Sigmoid colon (tissue), 7 donors: ENCODE results near the gene XPNPEP1. TPM values are rescaled to one million over a fixed set of nuclear protein-coding genes. Genes with fewer than 3 reads are reported as not detected.

ENCODE experiments used
- DNase-seq: peaks from one replicate; pipeline ENCODE4 v3.0.0-alpha.2; 2019
- H3K27ac ChIP-seq, 4 donors: fragments of 200-600 bp; sonication (generic); one replicate each; pipeline ENCODE4 v1.5.1; 2016 to 2019; ENCODE audit warnings: mild to moderate bottlenecking in 1 of 4
- H3K27me3 ChIP-seq, 3 donors: fragments of 200-600 bp; sonication (generic); one replicate each; pipeline ENCODE4 v1.5.1; 2019; ENCODE audit warnings: mild to moderate bottlenecking in 1 of 3
- H3K36me3 ChIP-seq, 4 donors: fragments of 200-600 bp; sonication (generic); one replicate each; pipeline ENCODE4 v1.5.1; 2016 to 2019
- H3K4me1 ChIP-seq, 4 donors: fragments of 200-600 bp; sonication (generic); one replicate each; pipeline ENCODE4 v1.5.1; 2017 to 2019
- H3K4me3 ChIP-seq, 4 donors: fragments of 200-600 bp; sonication (generic); one replicate each; pipeline ENCODE4 v1.5.1; 2017 to 2019; ENCODE audit warnings: mild to moderate bottlenecking in 2 of 4, moderate library complexity in 1 of 4
- H3K9me3 ChIP-seq, 4 donors: fragments of 200-600 bp in 3 of 4; sonication (generic) in 3 of 4; one replicate each; pipeline versions ENCODE4 v1.5.1 to v1.6.1; 2013 to 2019
- EP300 ChIP-seq, 4 donors: sonication (generic); formaldehyde crosslinking; IDR thresholded peaks; one replicate each; pipeline ENCODE4 v1.6.1; 2017; ENCODE audit warnings: antibody characterized with exemption in 4 of 4
- POLR2A ChIP-seq, 2 donors: fragments of 450-650 bp; IDR thresholded peaks; one replicate each; pipeline ENCODE4 v1.6.1; 2016; ENCODE audit warnings: antibody characterized with exemption in 2 of 2, mild to moderate bottlenecking in 2 of 2, moderate library complexity in 2 of 2
- POLR2AphosphoS5 ChIP-seq, 4 donors: sonication (generic); formaldehyde crosslinking; IDR thresholded peaks; one replicate each; pipeline ENCODE4 v1.6.1; 2017; ENCODE audit warnings: antibody characterized with exemption in 4 of 4
- WGBS, 2 donors: extraction: QIAGEN DNeasy Blood & Tissue Kit; methylation state at CpG; one replicate each; pipeline ENCODE4 v1.1.7; 2013; 5-methylcytosine and 5-hydroxymethylcytosine counted together
- intact Hi-C: fragments of 100-400 bp; cut with DNase I; formaldehyde crosslinking; loops from one replicate; pipeline ENCODE4 v1.15.1; 2023
- polyA plus RNA-seq, 3 donors: library from polyadenylated mRNA; stranded (reverse); fragments of 200-250 nt; gene quantifications; one replicate each; pipeline ENCODE4 v1.2.3, GENCODE V29; 2013
- total RNA-seq, 4 donors: library from RNA; depleted of rRNA; stranded (reverse); fragments of >200 nt; gene quantifications; one replicate each; pipeline ENCODE4 v1.1.0, GENCODE V29; 2016
- TF ChIP-seq, protein P1 (sequence below), 4 experiments: fragments of 450-650 bp in 3 of 4; fragments of 200-600 bp in 1 of 4; IDR thresholded peaks; one replicate each; pipeline ENCODE4 v1.5.1; 2016 to 2019; ENCODE audit warnings: antibody characterized with exemption in 4 of 4, mild to moderate bottlenecking in 3 of 4, moderate library complexity in 2 of 4
- donor health status: healthy with polysubstance abuse.
- donor health status: Bipolar disorder and iron deficiency.
- donor health status: healthy.

Gene XPNPEP1
- total and polyA plus RNA-seq, 7 donors = 37.5 to 59.1 (median 55.6) TPM

DNA sequence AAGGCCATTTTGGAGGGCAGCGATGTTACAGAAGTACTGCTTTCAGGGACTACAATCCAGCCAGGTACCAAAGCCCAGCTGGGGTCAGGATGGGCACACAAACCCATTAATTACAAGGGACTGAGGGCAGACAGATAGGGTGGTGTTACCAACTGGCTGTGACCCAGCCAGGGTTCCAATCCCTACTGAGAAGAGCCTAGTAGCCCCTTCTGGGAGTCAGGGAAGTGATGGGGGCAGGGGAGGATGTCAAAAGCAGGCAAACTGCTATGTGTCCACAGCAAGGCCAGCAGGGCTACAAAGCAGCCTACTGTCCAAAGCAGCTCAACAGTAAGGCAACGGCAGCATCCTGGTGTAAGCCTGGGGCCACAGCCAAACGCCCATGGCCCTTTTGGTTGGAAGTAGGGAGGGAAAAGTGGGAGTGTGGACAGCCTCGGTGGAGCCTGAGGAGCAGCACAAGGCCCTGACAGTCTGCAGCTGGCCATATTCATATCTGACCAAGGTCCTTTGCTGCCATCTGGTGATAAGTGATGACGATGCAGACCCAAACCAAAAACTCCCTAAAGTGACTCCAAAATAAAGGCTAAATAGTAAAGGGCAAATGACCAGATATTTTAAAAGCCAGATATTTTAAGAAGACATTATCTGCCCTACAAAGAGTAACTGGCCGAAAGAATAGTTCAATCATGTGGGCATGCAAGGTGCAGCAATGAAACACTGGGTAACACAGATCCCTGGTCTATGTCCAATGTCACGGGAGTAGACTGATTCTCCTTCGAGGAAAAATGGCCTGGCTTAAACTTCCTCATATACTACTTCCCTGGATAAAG, 56.9 kb downstream of the XPNPEP1 start:
- Histone ChIP-seq H3K9me3 (no peaks in the 10 kb centered on the region), H3K4me1 (no peaks in the 10 kb centered on the region), H3K36me3 (peaks cover 28 to 89% (median 37%) of the 10 kb centered on the region in 4 donors), H3K27ac (no peak overlapping the region), H3K4me3 (no peak overlapping the region), H3K27me3 (no peaks in the 10 kb centered on the region)
- 84 to 85% methylated on average over 8 of the region's 8 CpGs for WGBS, 2 donors
- TF ChIP-seq POLR2A (IDR thresholded peaks at IDR 0.05) (no peak), POLR2AphosphoS5 (IDR thresholded peaks at IDR 0.05) (no peak), EP300 (IDR thresholded peaks at IDR 0.05) (no peak)
- TF ChIP-seq, protein P1, sequence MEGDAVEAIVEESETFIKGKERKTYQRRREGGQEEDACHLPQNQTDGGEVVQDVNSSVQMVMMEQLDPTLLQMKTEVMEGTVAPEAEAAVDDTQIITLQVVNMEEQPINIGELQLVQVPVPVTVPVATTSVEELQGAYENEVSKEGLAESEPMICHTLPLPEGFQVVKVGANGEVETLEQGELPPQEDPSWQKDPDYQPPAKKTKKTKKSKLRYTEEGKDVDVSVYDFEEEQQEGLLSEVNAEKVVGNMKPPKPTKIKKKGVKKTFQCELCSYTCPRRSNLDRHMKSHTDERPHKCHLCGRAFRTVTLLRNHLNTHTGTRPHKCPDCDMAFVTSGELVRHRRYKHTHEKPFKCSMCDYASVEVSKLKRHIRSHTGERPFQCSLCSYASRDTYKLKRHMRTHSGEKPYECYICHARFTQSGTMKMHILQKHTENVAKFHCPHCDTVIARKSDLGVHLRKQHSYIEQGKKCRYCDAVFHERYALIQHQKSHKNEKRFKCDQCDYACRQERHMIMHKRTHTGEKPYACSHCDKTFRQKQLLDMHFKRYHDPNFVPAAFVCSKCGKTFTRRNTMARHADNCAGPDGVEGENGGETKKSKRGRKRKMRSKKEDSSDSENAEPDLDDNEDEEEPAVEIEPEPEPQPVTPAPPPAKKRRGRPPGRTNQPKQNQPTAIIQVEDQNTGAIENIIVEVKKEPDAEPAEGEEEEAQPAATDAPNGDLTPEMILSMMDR (IDR thresholded peaks at IDR 0.05) = no peak
- DNase-seq = no peak
- intact Hi-C loops = no loop called here

DNA sequence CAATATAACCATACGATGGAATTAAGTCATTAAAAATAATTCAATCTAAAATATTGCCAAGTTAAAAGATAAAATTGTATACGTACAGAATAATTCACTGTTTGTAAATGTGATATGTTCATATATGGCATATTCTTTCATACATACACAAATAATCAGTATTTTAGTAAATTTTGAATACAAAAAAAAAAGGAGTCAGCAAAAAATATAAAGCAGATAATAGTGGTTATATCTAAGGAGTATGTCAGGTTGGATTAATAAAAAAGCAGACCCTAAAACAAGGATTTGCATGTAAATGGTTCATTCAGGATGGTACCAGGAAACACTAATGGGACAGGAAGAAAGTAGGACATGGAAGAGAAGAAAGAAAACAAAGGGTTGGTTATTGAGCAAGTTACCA, 59.5 kb downstream of the XPNPEP1 start:
- no peaks in the 10 kb centered on the region for H3K4me1 ChIP-seq
- WGBS, 2 donors = 95 to 97% methylated on average over 2 of the region's 2 CpGs
- H3K27ac ChIP-seq = no peak overlapping the region
- intact Hi-C loops = no loop called here
- no peak overlapping the region for H3K4me3 ChIP-seq
- no peak for TF ChIP-seq POLR2AphosphoS5 (IDR thresholded peaks at IDR 0.05)
- no peak for TF ChIP-seq EP300 (IDR thresholded peaks at IDR 0.05)
- TF ChIP-seq, protein P1 (IDR thresholded peaks at IDR 0.05) = no peak
- TF ChIP-seq POLR2A (IDR thresholded peaks at IDR 0.05) = no peak
- H3K36me3 ChIP-seq = peaks cover 23 to 63% (median 34%) of the 10 kb centered on the region in 4 donors
- no peaks in the 10 kb centered on the region for H3K27me3 ChIP-seq
- no peaks in the 10 kb centered on the region for H3K9me3 ChIP-seq
- DNase-seq = no peak

DNA sequence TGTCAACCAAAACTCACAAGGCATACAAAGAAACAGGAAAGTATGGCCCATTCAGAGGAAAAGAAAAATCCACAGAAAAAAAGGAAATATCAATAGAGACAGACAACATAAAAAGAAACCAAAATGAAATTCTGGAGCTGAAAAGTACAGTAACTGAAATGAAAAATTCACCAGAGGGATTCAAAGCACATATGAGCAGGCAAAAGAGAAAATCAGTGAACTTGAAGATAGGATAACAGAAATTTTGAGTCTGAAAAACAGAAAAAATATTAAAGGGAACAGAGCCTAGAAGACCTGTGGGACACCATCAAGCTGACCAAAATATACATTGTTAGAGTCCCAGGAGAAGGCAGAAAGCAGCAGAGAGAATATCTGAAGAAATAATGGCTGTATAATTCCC, 60.6 kb downstream of the XPNPEP1 start:
- H3K27me3 ChIP-seq = no peaks in the 10 kb centered on the region
- H3K36me3 ChIP-seq = peaks cover 15 to 53% (median 28%) of the 10 kb centered on the region in 4 donors
- TF ChIP-seq EP300 (IDR thresholded peaks at IDR 0.05) = no peak
- no peak for TF ChIP-seq POLR2AphosphoS5 (IDR thresholded peaks at IDR 0.05)
- TF ChIP-seq POLR2A (IDR thresholded peaks at IDR 0.05) = no peak
- TF ChIP-seq, protein P1 (IDR thresholded peaks at IDR 0.05) = no peak
- no peak overlapping the region for H3K4me3 ChIP-seq
- H3K4me1 ChIP-seq = no peaks in the 10 kb centered on the region
- intact Hi-C loops = no loop called here
- H3K27ac ChIP-seq = no peak overlapping the region
- DNase-seq = no peak
- no peaks in the 10 kb centered on the region for H3K9me3 ChIP-seq

DNA sequence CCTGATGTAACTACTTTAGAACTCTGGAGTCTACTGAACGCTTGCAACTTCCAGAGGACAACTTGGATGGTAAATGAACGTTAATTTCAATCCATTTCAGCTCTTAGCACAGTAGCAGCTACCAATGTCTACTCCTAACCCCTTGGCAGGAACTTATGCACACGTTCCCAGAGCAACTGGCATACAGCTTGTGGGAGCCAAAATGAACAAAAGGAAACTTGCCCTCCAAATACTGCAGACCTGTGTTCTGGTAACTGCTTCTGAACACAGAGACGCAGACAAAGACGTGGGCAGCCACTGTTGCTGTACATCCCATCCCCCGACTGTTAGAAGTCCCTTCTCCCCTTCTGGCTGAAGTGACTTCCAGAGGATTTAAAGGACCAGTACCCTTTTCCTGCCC, 61.3 kb downstream of the XPNPEP1 start:
- Histone ChIP-seq H3K27me3 (no peaks in the 10 kb centered on the region), H3K27ac (no peak overlapping the region), H3K4me3 (no peak overlapping the region), H3K4me1 (no peaks in the 10 kb centered on the region), H3K9me3 (no peaks in the 10 kb centered on the region), H3K36me3 (peaks cover 9 to 46% (median 22%) of the 10 kb centered on the region in 4 donors)
- TF ChIP-seq POLR2A (IDR thresholded peaks at IDR 0.05) (no peak), EP300 (IDR thresholded peaks at IDR 0.05) (no peak), POLR2AphosphoS5 (IDR thresholded peaks at IDR 0.05) (no peak)
- TF ChIP-seq, protein P1 (IDR thresholded peaks at IDR 0.05) = no peak
- DNase-seq = no peak
- WGBS, 2 donors = 74 to 79% methylated on average over 6 of the region's 6 CpGs
- intact Hi-C loops = no loop called here
